Fibroblast of skin of right quadriceps (primary cell): ENCODE data around the gene ITGA2B.
A peak's percentile ranks its signal among the peaks of the same experiment; 100 is the strongest.
"Not testable (repeated sequence)": the region's sequence is repeated elsewhere in the genome, so short reads cannot be mapped to it uniquely, and the experiment has no call there.

Source experiments
- DNase-seq: peaks from one replicate; pipeline ENCODE4 v3.0.0-alpha.2; 2013

The ITGA2B gene

DNA sequence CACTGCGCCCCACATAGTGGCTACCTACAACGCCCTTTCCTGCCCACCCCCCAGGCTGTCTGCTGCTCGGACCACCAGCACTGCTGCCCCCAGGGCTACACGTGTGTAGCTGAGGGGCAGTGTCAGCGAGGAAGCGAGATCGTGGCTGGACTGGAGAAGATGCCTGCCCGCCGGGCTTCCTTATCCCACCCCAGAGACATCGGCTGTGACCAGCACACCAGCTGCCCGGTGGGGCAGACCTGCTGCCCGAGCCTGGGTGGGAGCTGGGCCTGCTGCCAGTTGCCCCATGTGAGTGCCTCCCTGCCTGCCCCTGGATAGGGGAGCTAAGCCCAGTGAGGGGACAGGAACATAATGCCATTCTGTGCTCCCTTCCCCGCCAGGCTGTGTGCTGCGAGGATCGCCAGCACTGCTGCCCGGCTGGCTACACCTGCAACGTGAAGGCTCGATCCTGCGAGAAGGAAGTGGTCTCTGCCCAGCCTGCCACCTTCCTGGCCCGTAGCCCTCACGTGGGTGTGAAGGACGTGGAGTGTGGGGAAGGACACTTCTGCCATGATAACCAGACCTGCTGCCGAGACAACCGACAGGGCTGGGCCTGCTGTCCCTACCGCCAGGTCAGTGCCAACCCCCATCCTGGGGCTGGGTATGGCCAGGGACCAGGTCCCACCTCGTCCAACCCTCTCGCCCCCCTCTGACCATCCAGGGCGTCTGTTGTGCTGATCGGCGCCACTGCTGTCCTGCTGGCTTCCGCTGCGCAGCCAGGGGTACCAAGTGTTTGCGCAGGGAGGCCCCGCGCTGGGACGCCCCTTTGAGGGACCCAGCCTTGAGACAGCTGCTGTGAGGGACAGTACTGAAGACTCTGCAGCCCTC lies 37.3 kb downstream of the ITGA2B start:
- no peak for DNase-seq

- DNase-seq = no peak
Measured at GRCh38 chr17:44351464-44351863, 38.0 kb downstream of the ITGA2B start.

DNA sequence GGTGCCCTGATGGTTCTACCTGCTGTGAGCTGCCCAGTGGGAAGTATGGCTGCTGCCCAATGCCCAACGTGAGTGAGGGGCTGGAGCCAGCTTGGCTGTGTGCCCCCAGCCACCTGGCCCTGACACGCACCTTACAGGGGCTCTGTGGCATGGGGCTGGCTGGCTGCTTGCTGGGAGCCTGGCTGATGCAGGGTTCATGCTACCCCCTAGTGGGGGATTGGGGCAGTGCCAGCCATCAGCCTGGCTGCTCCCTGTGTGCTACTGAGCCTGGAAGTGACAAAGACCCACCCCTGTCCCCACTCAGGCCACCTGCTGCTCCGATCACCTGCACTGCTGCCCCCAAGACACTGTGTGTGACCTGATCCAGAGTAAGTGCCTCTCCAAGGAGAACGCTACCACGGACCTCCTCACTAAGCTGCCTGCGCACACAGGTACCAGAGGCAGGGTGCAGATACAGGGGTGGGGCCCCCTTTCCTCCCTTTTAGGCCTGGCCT lies 38.7 kb downstream of the ITGA2B start:
- DNase-seq = peak; percentile 37

- no peak for DNase-seq
Measured at GRCh38 chr17:44349553-44350070, 39.8 kb downstream of the ITGA2B start.

DNA sequence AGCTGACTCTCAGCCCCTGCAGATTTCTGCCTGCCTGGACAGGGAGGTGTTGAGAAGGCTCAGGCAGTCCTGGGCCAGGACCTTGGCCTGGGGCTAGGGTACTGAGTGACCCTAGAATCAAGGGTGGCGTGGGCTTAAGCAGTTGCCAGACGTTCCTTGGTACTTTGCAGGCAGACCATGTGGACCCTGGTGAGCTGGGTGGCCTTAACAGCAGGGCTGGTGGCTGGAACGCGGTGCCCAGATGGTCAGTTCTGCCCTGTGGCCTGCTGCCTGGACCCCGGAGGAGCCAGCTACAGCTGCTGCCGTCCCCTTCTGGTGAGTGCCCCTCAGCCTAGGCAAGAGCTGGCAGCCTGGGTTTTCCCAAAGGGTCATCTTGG lies 40.5 kb downstream of the ITGA2B start:
- DNase-seq = no peak

DNA sequence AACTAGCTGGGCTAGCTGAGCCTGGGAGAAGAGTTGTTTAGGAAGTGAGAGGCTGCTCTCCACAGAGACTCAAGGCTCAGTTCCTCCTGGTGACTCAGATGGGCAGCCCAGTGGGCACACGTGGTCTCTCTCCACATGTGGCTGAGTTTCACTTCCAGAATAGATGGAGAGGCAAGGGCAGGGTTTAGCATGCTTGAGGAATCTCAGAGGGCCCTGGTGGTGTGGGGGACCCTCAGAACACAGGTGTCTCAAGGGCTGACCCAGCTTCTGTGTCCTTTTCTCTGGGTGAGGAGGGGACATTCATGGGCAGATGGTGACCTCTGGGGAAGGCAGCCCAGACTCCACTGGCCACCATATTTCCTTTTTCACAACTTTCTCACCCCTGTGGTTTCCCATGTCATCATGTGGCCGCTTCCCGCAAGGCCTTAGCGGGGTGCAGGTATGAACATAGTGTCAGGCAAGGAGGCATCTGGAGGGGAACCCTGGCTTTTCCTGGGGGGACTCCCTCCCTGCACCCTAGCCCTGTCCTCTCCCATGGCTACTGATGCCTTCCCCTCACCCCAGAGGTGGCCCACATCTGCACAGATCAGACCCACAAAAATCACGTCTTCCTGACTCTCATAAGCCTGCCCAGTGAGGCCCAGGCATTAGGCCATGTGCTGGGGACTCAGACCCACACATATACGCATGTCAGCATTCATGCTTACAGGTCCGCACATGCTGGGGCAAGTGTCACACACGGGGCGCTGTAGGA lies 41.0 kb downstream of the ITGA2B start:
- DNase-seq = no peak

GRCh38 chr17:44347206-44348055 lies 42.0 kb downstream of the ITGA2B start:
- DNase-seq = not testable (repeated sequence)

DNA sequence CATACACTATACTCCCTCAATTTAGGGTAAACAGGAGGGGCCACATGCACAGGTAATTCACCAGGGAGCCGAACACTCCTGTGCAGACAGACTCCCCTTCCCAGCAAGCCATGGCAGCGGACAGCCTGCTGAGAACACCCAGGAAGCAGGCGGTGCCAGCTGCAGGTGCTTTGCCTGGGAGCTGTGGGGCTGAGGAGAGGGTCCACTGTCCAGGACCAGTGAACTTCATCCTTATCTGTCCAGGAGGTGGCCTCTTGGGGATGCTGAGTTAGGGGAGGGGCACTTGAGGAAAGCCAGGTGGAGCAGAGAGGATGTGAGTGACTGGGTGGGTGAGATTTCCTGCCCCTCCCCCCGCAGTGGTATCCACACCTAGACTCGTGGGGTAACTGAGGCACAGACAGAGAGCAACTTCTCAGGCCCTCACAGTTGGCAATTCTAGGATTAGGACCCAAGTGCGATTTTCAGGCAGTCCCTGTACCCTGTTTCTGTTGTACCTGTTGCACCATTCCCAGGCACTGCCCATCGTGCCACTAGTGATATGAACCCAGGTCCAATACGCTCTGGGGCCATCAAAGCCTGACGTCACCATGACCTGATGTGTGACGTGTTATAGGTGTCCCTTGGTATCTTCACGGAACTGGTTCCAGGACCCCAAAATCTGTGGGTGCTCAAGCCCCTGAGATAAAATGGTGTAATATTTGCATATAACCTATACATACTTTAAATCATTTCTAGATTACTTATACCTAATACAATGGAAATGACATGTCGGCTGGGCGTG lies 43.2 kb downstream of the ITGA2B start:
- DNase-seq = no peak

DNA sequence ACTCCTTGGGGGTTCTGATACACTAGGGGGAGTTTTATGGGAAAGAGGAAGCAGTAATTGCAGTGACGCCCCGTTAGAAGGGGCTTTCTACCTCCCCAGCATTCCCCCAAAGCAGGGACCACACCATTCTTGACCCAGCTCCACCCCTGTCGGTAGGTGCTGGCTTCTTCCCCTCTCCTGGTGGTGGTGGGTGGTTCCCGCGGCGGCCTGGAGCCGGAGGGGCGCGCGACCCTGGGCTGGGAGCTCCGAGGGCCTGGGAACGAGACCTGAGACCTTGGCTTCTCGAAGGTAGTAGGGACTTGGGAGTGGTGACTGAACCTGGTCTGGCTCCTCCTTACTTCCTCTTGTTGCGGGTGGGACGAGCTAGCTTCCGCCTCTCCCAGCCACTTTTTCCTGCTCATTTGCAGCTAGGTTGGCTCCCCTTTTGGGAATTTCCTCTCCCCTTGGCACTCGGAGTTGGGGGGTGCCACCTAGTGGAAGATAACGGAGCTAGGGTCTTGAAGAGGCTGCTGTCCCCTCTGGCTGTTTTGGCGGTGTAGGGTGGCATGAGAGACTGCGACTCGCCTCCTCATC lies 43.9 kb downstream of the ITGA2B start:
- peak; percentile 62 for DNase-seq

GRCh38 chr17:44344939-44345453 lies 44.5 kb downstream of the ITGA2B start, which contains the start of gene GRN:
TSS of gene GRN (plus strand) at chr17:44345302. CDS start at chr17:44349165, 3,863 bp downstream.
- DNase-seq = peak; percentile 99

- no peak for DNase-seq
Measured at GRCh38 chr17:44343510-44344209, 45.8 kb downstream of the ITGA2B start.

DNA sequence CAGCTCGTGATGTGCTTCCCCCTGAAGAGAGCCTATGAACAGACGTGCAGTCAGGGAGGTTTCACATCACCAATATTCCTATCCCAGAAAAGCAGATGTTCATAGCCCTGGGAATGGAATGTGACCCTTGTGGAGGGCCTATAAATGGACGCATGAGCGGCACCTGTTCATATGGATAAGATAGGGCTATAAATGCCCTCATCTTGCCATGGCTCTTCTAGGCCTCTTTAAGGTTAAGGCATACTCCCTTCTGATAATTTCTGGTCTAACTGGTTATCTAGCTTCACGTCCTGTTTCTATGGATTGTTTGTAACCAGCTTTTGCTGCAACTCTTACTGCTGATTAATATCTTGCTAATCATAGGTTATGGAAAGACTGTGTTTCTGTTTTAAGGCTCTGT lies 48.9 kb downstream of the ITGA2B start:
- not testable (repeated sequence) for DNase-seq

DNA sequence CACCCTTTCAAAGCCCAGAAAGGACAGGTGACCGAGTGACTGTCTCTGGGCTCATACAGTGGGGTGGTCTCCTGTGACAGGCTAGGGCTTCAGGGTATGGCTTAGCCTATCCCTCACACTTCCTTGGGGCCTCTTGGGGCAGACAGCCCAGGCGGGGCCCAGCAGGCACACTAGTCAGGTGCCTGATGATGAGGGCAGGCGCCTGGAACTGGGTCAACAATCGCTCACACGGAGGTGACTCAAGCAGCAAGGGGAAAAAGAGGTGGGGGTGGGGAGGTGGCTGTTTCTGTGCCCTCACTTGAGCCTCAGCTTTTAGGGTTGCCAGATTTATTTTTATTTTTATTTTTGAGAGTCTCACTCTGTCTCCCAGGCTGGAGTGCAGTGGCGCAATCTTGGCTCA lies 50.7 kb downstream of the ITGA2B start:
- no peak for DNase-seq

GRCh38 chr17:44335968-44336367 lies 53.5 kb downstream of the ITGA2B start:
- no peak for DNase-seq

DNA sequence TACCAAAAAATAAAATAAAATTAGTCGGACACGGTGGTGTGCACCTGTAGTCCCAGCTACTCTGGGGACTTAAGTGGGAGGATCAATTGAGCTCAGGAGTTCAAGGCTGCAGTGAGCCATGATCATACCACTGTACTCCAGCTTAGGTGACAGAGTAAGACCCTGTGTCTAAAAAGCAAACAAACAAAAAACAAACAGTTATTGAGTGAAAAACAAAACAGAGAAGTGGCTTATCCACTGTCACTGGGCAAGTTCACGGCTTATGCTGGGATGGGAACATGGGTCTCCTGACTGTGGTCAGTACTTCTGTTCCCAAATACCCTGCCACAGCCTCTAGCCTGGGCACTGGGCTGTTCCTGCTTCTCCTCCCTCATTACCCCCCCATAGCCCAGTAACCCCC lies 53.9 kb downstream of the ITGA2B start:
- no peak for DNase-seq

DNA sequence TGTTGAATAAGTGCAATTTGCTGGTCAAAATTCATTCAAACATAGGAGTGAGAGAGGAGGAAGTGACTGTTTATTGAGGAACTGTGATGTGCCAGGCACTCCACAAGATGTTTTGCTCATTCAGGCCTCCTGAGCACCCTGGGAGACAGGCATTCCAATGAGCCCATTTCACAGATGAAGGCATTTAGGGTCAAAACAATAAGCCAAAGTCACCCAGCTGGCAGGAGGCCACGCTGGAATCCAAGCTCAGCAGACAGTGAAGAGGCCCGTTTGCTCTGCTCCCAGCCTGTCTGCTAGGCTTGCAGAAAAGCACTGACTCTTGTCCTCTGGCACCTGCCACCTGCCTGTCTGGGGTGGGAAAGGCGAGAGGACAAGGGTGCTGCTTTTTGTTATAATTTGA lies 54.7 kb downstream of the ITGA2B start:
- no peak for DNase-seq

DNA sequence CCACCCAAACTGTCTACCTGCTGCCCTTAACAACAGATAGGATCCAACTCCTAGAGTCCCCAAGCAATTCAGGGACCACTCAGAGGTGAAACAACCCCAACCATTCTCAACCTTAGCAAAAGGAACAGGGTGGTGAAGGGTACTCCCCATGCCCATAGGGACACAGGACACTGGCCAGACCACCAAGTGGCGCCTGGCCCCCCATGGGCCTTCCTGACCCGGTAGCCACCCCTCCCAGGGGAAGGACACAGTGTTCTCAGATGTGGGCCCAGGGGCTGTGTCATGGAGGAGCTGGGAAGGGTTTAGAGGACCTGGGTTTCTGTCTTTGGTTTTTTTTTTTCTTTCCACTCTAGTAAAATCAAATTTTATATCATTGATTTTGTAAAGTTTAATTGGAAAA lies 55.1 kb downstream of the ITGA2B start:
- no peak for DNase-seq

DNA sequence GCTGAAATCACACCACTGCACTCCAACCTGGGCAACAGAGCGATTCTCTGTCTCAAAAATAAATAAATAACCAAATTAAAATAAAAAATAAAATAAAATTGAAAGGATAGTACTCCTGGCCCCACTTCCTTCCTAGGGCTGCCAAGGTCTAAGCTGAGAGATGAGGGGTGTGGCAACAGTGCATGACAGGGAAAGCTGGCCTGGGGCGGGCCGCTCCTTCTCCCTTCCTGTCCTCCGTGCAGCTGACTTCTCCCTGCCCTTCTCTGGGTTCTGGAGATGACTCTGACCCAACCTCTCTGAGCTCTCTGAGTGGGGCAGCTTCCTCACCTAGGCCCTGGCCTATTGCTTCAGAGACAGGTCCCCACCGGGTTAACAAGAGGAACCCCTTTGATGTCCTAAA lies 56.1 kb downstream of the ITGA2B start:
- DNase-seq = no peak

GRCh38 chr17:44331249-44331760 lies 58.1 kb downstream of the ITGA2B start:
- peak; percentile 61 for DNase-seq

DNA sequence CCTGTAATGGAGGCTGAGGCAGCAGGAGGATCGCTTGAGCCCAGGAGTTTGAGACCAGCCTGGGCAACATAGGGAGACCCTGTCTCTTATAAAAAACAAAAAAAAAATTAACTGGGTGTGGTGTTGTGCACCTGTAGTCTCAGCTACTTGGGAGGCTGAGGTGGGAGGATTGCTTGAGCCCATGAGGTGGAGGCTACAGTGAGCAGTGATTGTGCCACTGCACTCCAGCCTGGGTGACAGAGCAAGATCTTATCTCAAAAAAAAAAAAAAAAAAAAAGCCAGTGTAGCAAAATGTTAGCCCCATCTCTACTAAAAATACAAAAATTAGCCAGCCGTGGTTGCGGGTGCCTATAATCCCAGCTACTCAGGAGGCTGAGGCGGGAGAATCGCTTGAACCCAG lies 59.2 kb downstream of the ITGA2B start:
- DNase-seq = not testable (repeated sequence)
